ENCODE results near the gene DCHS1.
"Not testable (repeated sequence)": the region's sequence is repeated elsewhere in the genome, so short reads cannot be mapped to it uniquely, and the experiment has no call there.

DCHS1 gene, protein sequence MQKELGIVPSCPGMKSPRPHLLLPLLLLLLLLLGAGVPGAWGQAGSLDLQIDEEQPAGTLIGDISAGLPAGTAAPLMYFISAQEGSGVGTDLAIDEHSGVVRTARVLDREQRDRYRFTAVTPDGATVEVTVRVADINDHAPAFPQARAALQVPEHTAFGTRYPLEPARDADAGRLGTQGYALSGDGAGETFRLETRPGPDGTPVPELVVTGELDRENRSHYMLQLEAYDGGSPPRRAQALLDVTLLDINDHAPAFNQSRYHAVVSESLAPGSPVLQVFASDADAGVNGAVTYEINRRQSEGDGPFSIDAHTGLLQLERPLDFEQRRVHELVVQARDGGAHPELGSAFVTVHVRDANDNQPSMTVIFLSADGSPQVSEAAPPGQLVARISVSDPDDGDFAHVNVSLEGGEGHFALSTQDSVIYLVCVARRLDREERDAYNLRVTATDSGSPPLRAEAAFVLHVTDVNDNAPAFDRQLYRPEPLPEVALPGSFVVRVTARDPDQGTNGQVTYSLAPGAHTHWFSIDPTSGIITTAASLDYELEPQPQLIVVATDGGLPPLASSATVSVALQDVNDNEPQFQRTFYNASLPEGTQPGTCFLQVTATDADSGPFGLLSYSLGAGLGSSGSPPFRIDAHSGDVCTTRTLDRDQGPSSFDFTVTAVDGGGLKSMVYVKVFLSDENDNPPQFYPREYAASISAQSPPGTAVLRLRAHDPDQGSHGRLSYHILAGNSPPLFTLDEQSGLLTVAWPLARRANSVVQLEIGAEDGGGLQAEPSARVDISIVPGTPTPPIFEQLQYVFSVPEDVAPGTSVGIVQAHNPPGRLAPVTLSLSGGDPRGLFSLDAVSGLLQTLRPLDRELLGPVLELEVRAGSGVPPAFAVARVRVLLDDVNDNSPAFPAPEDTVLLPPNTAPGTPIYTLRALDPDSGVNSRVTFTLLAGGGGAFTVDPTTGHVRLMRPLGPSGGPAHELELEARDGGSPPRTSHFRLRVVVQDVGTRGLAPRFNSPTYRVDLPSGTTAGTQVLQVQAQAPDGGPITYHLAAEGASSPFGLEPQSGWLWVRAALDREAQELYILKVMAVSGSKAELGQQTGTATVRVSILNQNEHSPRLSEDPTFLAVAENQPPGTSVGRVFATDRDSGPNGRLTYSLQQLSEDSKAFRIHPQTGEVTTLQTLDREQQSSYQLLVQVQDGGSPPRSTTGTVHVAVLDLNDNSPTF (N-terminal part only)

GRCh38 chr11:6655790-6656583, at the start of gene DCHS1:
Gene DCHS1 (minus strand): TSS chr11:6655809. CDS start chr11:6641613, 14,196 bp downstream.
- DNase-seq (ENCODE audit: low read depth): no peak

DNA sequence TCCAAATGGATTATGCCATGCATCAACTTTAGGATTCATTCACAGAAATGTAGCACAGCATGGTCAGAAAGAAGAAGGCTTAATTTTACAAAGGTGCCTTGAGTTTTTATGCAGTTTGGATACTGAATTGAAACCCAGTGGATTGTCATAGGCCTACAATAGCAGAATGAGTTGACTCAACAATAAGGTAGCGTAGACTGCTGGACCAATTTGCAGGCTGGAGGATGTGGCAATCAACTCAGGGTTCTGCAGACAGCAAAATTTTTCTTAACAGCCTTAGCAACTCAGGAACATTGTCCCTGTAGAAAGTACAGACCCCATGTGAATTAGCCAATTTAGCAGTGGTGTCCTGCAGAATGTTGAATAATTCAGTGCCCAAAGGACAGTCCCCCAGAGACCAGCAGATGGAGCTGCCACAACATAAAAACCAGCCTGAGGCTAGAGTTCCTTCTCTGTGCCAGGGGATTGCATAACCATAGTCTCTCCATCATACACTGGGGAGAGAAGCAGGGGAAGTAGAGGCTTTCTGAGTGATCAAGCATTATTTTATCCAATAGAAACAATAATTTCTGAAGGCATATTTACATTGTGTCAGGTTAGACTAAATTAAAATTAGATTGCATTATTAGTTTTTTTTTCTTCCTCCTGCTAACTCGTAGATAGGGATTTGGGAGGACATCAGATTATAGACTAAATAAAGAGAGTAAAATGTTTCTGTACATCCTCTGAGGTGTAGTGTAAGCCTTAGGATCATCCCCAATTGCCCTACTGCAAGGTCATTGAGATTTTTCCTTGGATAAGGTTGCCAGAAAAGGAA, 47.8 kb upstream of the DCHS1 start:
- DNase-seq (ENCODE audit: low read depth): peak; percentile 37

DNA sequence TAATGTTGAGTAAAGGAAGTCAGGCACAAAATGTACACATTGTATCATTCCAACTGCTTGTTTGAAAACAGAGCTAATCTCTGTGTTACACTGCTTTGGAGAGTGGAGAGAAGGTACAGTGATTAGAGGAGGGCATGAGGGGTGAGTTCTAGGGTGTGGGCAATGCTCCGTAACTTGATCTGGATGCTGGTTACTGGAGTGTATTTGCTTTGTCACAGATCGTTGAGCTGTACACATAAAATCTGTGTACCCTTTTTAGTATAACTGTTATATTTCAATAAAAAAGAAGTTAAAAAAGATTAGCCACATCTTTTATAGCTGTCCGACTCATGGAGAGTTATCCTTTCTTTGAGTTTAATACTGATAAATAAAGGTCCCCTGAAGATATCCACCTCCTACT, 46.3 kb upstream of the DCHS1 start:
- not testable (repeated sequence) for DNase-seq (ENCODE audit: low read depth)

- DNase-seq (ENCODE audit: low read depth): no peak
Measured at GRCh38 chr11:6695377-6695776, 39.8 kb upstream of the DCHS1 start.

GRCh38 chr11:6694229-6694535, 38.6 kb upstream of the DCHS1 start:
- no peak for DNase-seq (ENCODE audit: low read depth)

- peak; percentile 48 for DNase-seq (ENCODE audit: low read depth)
Measured at GRCh38 chr11:6693342-6694228, 38.0 kb upstream of the DCHS1 start.

DNA sequence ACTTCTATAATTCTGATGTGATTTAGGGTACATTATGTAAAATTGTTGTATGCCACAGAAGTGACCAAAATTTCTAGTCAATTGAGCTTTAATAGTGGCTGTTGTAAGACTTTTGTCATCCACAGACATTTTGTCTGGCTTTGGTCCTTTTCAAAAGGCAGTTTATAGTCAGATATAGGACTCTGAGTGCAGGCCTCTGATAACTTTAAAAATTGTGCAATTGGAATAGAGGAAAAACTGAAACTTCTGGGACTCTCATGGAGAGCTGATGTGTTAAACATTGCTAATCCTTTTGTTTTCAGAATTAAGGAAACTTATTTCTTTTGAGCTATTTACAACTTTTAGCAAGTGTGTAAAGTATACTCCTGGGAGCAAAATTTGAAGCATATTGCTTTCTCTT, 36.5 kb upstream of the DCHS1 start:
- DNase-seq (ENCODE audit: low read depth): no peak

DNA sequence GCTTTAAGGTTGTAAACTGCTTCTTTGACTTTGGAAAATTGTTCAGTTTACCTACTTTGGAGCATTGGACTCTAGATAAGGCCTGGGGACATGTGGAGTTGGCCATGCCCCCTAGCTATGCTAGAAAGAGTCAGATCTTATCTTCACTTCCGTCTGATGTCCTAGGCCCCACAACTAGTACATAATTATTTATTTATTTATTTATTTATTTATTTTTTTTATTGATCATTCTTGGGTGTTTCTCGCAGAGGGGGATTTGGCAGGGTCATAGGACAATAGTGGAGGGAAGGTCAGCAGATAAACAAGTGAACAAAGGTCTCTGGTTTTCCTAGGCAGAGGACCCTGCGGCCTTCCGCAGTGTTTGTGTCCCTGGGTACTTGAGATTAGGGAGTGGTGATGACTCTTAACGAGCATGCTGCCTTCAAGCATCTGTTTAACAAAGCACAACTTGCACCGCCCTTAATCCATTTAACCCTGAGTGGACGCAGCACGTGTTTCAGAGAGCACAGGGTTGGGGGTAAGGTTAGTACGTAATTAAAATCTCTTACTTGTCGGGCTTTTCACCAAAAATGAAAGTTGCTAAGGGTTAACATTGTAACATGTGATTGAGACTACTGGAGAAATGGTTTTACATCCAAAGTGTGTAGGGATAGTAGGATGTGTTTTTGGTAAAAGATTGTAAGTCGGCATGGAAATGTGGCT, 35.0 kb upstream of the DCHS1 start:
- DNase-seq (ENCODE audit: low read depth): not testable (repeated sequence)

GRCh38 chr11:6687876-6688275, 32.3 kb upstream of the DCHS1 start:
- DNase-seq (ENCODE audit: low read depth): no peak

DNA sequence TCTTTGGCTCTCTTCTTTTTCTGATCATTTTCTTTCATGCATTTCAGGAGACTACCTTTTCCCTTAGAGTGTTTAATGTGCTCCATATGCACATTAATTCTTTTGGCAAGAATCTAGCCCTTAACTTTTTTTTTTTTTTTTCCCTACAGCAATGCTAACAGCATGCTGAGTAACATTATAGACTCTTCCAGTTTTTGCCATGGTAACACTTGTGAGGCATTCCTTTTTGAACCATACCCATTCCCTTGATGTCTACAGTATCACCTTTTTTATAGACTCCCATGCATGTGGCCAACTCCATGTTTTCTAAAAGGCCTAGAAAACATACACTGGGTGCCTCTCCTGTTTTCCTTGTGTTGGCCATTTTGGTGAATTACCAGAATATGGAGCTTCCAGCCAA, 30.4 kb upstream of the DCHS1 start:
- DNase-seq (ENCODE audit: low read depth): no peak

GRCh38 chr11:6684068-6684467, 28.5 kb upstream of the DCHS1 start:
- DNase-seq (ENCODE audit: low read depth): not testable (repeated sequence)

GRCh38 chr11:6682936-6683861, 27.6 kb upstream of the DCHS1 start, which contains the start of gene MRPL17:
Gene MRPL17 (minus strand): TSS chr11:6683340. CDS start chr11:6683296, 44 bp downstream.
- peak; percentile 90 for DNase-seq (ENCODE audit: low read depth)

GRCh38 chr11:6682591-6682935, 27.0 kb upstream of the DCHS1 start:
- DNase-seq (ENCODE audit: low read depth): no peak

DNA sequence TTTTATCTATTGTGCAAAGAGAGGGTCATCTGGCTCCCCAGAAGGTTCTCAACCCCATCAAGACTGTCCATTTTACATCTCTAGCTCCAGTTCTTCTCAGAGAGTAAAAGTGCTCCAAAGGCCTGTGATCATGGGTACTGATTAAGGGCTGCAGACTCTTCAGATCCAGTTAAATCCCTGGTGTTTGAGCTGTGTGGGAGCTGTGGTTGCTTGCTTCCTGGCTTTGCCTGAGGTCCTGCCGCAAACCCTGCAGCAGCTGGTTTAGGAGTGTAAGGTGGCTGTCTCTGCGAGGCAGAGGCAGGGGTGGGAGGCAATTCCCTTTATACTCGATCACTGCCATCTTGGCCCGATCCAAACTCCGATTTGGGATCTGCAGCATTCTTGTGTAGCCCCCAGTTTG, 26.3 kb upstream of the DCHS1 start:
- DNase-seq (ENCODE audit: low read depth): no peak

DNA sequence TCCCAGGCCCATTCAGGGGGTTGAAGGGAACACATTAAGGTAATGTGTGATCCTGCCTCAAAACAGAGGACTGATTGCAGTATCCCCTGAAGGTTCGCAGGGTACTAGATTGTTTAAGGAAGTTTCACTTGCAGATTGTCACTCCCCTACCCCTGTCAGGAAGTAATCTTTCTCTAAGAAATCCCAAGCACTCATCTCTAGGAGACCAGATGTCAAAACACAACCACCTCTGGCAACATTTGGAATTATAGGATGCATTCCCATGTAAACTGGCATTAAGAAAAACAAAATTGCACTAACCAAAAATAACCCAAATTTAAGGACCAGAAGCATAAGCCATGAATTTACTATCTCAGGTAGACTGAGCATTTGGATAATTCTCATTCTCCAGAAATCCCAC, 25.9 kb upstream of the DCHS1 start:
- DNase-seq (ENCODE audit: low read depth): no peak

GRCh38 chr11:6677018-6677417, 21.4 kb upstream of the DCHS1 start:
- no peak for DNase-seq (ENCODE audit: low read depth)

DNA sequence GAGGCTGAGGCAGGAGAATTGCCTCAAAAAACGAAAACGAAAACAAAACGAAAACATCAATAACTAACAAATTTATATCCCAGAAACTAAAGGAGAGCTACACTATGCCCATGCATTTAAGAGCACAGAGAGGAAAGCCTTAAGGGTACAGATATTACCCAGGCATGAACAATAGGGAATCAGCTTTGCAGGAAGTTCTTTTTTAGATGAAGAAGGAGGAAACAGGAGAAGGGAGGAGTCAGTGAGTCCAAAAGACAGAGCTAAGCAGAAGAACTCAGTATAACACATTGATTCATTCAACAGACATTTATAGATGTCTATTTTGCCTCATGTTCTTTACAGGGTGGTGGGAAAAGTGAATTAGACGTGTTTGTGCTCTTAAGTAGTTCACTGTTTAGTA, 19.3 kb upstream of the DCHS1 start:
- DNase-seq (ENCODE audit: low read depth): no peak

GRCh38 chr11:6674219-6674597, 18.6 kb upstream of the DCHS1 start:
- DNase-seq (ENCODE audit: low read depth): no peak

All from GM04503 (cell line).